Measurements from ENCODE around the gene FAM111A.

DNA sequence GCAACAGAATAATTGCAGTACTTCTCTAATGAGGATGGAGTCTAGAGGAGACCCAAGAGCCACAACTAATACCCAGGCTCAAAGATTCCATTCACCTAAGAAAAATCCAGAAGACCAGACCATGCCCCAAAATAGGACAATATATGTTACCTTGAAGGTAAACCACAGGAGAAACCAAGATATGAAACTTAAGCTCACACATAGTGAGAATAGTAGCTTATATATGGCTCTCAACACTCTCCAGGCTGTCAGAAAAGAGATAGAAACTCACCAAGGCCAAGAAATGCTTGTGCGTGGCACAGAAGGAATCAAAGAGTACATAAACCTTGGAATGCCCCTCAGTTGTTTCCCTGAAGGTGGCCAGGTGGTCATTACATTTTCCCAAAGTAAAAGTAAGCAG lies 9.1 kb downstream of the FAM111A start:
- TF ChIP-seq PRDM1 (tag by site-specific recombination; IDR thresholded peaks at IDR 0.05), result no peak
- TF ChIP-seq PRDM2 (tag by site-specific recombination; IDR thresholded peaks at IDR 0.05; ENCODE audit: borderline replicate concordance), result no peak
- TF ChIP-seq REST (tag by site-specific recombination; IDR thresholded peaks at IDR 0.05), result no peak
- TF ChIP-seq, protein P1, sequence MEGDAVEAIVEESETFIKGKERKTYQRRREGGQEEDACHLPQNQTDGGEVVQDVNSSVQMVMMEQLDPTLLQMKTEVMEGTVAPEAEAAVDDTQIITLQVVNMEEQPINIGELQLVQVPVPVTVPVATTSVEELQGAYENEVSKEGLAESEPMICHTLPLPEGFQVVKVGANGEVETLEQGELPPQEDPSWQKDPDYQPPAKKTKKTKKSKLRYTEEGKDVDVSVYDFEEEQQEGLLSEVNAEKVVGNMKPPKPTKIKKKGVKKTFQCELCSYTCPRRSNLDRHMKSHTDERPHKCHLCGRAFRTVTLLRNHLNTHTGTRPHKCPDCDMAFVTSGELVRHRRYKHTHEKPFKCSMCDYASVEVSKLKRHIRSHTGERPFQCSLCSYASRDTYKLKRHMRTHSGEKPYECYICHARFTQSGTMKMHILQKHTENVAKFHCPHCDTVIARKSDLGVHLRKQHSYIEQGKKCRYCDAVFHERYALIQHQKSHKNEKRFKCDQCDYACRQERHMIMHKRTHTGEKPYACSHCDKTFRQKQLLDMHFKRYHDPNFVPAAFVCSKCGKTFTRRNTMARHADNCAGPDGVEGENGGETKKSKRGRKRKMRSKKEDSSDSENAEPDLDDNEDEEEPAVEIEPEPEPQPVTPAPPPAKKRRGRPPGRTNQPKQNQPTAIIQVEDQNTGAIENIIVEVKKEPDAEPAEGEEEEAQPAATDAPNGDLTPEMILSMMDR (tag by site-specific recombination; IDR thresholded peaks at IDR 0.05), result no peak
- no peak for TF ChIP-seq ZNF24 (tag by site-specific recombination; IDR thresholded peaks at IDR 0.05)
- TF ChIP-seq HOXD13 (CRISPR knock-in tag; IDR thresholded peaks at IDR 0.05; ENCODE audit: borderline replicate concordance), result no peak
- no peak for TF ChIP-seq REPIN1 (tag by site-specific recombination; IDR thresholded peaks at IDR 0.05; ENCODE audit: low read depth)
- TF ChIP-seq, protein P2, sequence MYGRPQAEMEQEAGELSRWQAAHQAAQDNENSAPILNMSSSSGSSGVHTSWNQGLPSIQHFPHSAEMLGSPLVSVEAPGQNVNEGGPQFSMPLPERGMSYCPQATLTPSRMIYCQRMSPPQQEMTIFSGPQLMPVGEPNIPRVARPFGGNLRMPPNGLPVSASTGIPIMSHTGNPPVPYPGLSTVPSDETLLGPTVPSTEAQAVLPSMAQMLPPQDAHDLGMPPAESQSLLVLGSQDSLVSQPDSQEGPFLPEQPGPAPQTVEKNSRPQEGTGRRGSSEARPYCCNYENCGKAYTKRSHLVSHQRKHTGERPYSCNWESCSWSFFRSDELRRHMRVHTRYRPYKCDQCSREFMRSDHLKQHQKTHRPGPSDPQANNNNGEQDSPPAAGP (tag by site-specific recombination; IDR thresholded peaks at IDR 0.05), result no peak
- TF ChIP-seq, protein P3, sequence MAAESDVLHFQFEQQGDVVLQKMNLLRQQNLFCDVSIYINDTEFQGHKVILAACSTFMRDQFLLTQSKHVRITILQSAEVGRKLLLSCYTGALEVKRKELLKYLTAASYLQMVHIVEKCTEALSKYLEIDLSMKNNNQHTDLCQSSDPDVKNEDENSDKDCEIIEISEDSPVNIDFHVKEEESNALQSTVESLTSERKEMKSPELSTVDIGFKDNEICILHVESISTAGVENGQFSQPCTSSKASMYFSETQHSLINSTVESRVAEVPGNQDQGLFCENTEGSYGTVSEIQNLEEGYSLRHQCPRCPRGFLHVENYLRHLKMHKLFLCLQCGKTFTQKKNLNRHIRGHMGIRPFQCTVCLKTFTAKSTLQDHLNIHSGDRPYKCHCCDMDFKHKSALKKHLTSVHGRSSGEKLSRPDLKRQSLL (tag by site-specific recombination; IDR thresholded peaks at IDR 0.05), result no peak
- TF ChIP-seq ZNF138 (tag by site-specific recombination; IDR thresholded peaks at IDR 0.05; ENCODE audit: borderline replicate concordance), result no peak
- TF ChIP-seq HOXC10 (CRISPR knock-in tag; IDR thresholded peaks at IDR 0.05), result no peak
